HEK293 (cell line): ENCODE data around the gene COPB1.

Experiments used
- ELK4 ChIP-seq: IDR thresholded peaks from 2 replicates; pipeline ENCODE4 v1.6.1; 2011; ENCODE audit warnings: mild to moderate bottlenecking, low read depth, low read length, borderline replicate concordance
- GLIS1 ChIP-seq: fragments of 450-650 bp; formaldehyde crosslinking; IDR thresholded peaks from 2 replicates; pipeline ENCODE4 v1.5.1; 2016; ENCODE audit warnings: missing biosample characterization, missing genetic modification characterization
- KLF10 ChIP-seq: fragments of 450-650 bp; IDR thresholded peaks from 2 replicates; pipeline ENCODE4 v1.5.1; 2018; ENCODE audit warnings: missing biosample characterization, mild to moderate bottlenecking, missing genetic modification characterization
- KLF7 ChIP-seq: fragments of 450-650 bp; formaldehyde crosslinking; IDR thresholded peaks from 2 replicates; pipeline ENCODE4 v1.5.1; 2016; ENCODE audit warnings: missing biosample characterization, missing genetic modification characterization, borderline replicate concordance
- OVOL3 ChIP-seq: fragments of 450-650 bp; formaldehyde crosslinking; IDR thresholded peaks from 2 replicates; pipeline ENCODE4 v1.5.1; 2016; ENCODE audit warnings: missing biosample characterization, missing genetic modification characterization
- PATZ1 ChIP-seq: fragments of 450-650 bp; formaldehyde crosslinking; IDR thresholded peaks from 2 replicates; pipeline ENCODE4 v1.5.1; 2016; ENCODE audit warnings: missing biosample characterization, missing genetic modification characterization
- SP7 ChIP-seq: fragments of 450-650 bp; formaldehyde crosslinking; IDR thresholded peaks from 2 replicates; pipeline ENCODE4 v1.5.1; 2016; ENCODE audit warnings: missing biosample characterization, missing genetic modification characterization
- TRIM28 ChIP-seq: IDR thresholded peaks from 2 replicates; pipeline ENCODE4 v1.6.1; 2011; ENCODE audit warnings: low read length, control low read depth, borderline replicate concordance
- YY1 ChIP-seq: fragments of 450-650 bp; formaldehyde crosslinking; IDR thresholded peaks from 2 replicates; pipeline ENCODE4 v1.5.1; 2018; ENCODE audit warnings: missing biosample characterization, missing genetic modification characterization
- YY2 ChIP-seq: fragments of 450-650 bp; formaldehyde crosslinking; IDR thresholded peaks from 2 replicates; pipeline ENCODE4 v1.5.1; 2016; ENCODE audit warnings: missing biosample characterization, missing genetic modification characterization
- ZEB2 ChIP-seq: fragments of 450-650 bp; formaldehyde crosslinking; IDR thresholded peaks from 2 replicates; pipeline ENCODE4 v1.5.1; 2016; ENCODE audit warnings: missing biosample characterization, missing genetic modification characterization
- ZNF202 ChIP-seq: fragments of 450-650 bp; formaldehyde crosslinking; IDR thresholded peaks from 2 replicates; pipeline ENCODE4 v1.5.1; 2016; ENCODE audit warnings: missing biosample characterization, missing genetic modification characterization, borderline replicate concordance
- ZNF221 ChIP-seq: fragments of 450-650 bp; formaldehyde crosslinking; IDR thresholded peaks from 2 replicates; pipeline ENCODE4 v1.5.1; 2017; ENCODE audit warnings: missing biosample characterization, missing genetic modification characterization, borderline replicate concordance
- ZNF239 ChIP-seq: fragments of 450-650 bp; formaldehyde crosslinking; IDR thresholded peaks from 2 replicates; pipeline ENCODE4 v1.5.1; 2016; ENCODE audit warnings: missing biosample characterization, missing genetic modification characterization
- ZNF341 ChIP-seq: fragments of 450-650 bp; formaldehyde crosslinking; IDR thresholded peaks from 2 replicates; pipeline ENCODE4; 2016; ENCODE audit warnings: low read depth, missing biosample characterization, missing genetic modification characterization
- ZNF354C ChIP-seq: fragments of 450-650 bp; formaldehyde crosslinking; IDR thresholded peaks from 2 replicates; pipeline ENCODE4 v1.5.1; 2016; ENCODE audit warnings: missing biosample characterization, missing genetic modification characterization, low read depth, borderline replicate concordance
- ZNF48 ChIP-seq: fragments of 450-650 bp; formaldehyde crosslinking; IDR thresholded peaks from 2 replicates; pipeline ENCODE4 v1.5.1; 2016; ENCODE audit warnings: missing biosample characterization, missing genetic modification characterization
- ZNF596 ChIP-seq: fragments of 450-650 bp; IDR thresholded peaks from 2 replicates; pipeline ENCODE4 v1.5.0; 2018; ENCODE audit warnings: missing biosample characterization, mild to moderate bottlenecking, missing genetic modification characterization, moderate library complexity
- ZNF768 ChIP-seq: fragments of 450-650 bp; formaldehyde crosslinking; IDR thresholded peaks from 2 replicates; pipeline ENCODE4 v1.5.1; 2018; ENCODE audit warnings: missing biosample characterization, mild to moderate bottlenecking, missing genetic modification characterization
- ZSCAN16 ChIP-seq: fragments of 450-650 bp; formaldehyde crosslinking; IDR thresholded peaks from 2 replicates; pipeline ENCODE4 v1.5.1; 2016; ENCODE audit warnings: missing biosample characterization, missing genetic modification characterization
- TF ChIP-seq, protein P1 (sequence below): fragments of 450-650 bp; formaldehyde crosslinking; conservative IDR thresholded peaks from 2 replicates; pipeline ENCODE4 v1.5.1; 2016; ENCODE audit warnings: low read depth, missing biosample characterization, missing genetic modification characterization
- TF ChIP-seq, protein P2 (sequence below): fragments of 450-650 bp; formaldehyde crosslinking; IDR thresholded peaks from 2 replicates; pipeline ENCODE4 v1.5.1; 2016; ENCODE audit warnings: missing biosample characterization, missing genetic modification characterization
- TF ChIP-seq, protein P3 (sequence below): fragments of 450-650 bp; formaldehyde crosslinking; IDR thresholded peaks from 2 replicates; pipeline ENCODE4 v1.5.1; 2017; ENCODE audit warnings: missing biosample characterization, missing genetic modification characterization
- TF ChIP-seq, protein P4 (sequence below): fragments of 450-650 bp; formaldehyde crosslinking; IDR thresholded peaks from 2 replicates; pipeline ENCODE4 v1.5.1; 2016; ENCODE audit warnings: missing biosample characterization, missing genetic modification characterization

Gene COPB1

DNA sequence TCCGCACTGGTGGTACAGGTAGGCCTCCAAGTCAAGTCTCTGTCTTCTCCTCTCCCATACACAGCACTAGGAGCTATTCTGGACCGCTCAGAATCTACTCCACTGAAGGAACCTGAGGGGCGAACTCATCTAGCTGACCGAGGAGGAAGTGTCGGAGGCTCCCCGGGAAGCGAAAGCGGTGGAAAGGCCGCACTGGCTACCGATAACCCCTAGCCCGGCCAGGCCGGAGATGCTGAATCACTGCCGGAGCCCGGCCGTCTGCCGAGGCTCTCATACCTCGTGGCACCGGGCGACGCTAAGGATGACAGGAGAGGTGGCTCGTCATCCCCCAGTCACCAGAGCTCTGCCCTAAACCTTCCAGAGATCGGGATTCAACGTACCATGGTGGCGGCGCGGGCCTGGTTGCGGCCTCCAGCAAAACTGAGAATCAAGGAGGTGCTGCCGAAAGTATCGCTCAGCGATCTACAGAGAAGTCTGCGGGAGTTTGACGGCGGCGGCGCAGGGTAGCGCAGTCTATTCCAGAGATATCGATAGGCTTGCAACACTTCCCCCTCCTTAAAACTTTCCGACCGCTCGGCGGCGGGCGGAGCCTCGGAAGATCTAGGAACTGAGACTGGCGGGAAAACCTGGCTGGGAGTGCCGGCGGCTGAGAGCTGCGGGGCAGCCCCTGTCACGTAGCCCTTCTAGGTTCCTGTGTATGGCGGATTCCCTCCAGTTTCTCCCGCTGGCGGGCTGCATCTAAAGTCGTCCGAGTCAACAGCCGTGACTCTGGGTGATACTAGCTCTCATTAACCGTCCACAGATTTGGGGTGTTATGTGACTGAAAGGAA is 20.5 kb upstream of the COPB1 start, which contains the start of gene PSMA1 (continued):
- TF ChIP-seq, protein P1, sequence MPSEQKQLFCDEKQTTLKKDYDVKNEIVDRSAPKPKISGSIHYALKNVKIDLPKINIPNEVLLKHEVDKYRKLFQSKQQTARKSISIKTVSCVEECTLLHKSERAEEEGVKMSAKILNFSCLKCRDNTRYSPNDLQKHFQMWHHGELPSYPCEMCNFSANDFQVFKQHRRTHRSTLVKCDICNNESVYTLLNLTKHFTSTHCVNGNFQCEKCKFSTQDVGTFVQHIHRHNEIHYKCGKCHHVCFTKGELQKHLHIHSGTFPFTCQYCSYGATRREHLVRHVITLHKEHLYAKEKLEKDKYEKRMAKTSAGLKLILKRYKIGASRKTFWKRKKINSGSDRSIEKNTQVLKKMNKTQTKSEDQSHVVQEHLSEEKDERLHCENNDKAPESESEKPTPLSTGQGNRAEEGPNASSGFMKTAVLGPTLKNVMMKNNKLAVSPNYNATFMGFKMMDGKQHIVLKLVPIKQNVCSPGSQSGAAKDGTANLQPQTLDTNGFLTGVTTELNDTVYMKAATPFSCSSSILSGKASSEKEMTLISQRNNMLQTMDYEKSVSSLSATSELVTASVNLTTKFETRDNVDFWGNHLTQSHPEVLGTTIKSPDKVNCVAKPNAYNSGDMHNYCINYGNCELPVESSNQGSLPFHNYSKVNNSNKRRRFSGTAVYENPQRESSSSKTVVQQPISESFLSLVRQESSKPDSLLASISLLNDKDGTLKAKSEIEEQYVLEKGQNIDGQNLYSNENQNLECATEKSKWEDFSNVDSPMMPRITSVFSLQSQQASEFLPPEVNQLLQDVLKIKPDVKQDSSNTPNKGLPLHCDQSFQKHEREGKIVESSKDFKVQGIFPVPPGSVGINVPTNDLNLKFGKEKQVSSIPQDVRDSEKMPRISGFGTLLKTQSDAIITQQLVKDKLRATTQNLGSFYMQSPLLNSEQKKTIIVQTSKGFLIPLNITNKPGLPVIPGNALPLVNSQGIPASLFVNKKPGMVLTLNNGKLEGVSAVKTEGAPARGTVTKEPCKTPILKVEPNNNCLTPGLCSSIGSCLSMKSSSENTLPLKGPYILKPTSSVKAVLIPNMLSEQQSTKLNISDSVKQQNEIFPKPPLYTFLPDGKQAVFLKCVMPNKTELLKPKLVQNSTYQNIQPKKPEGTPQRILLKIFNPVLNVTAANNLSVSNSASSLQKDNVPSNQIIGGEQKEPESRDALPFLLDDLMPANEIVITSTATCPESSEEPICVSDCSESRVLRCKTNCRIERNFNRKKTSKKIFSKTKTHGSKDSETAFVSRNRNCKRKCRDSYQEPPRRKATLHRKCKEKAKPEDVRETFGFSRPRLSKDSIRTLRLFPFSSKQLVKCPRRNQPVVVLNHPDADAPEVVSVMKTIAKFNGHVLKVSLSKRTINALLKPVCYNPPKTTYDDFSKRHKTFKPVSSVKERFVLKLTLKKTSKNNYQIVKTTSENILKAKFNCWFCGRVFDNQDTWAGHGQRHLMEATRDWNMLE (tag by site-specific recombination): 0 out of 2 replicates have a peak, but pooled peaks have one; percentile 58
- TF ChIP-seq ZNF768 (no peak), PATZ1 (tag by site-specific recombination) (peak; percentile 26), ZNF239 (tag by site-specific recombination) (no peak), ZNF341 (tag by site-specific recombination) (peak; percentile 92), ZEB2 (tag by site-specific recombination) (peak; percentile 48; the same call in 1 of the 2 replicates), ZNF202 (tag by site-specific recombination) (no peak), ZNF596 (tag by site-specific recombination) (no peak), ZNF354C (tag by site-specific recombination) (no peak), ZNF221 (tag by site-specific recombination) (no peak), SP7 (peak; percentile 24; the same call in 1 of the 2 replicates), KLF7 (tag by site-specific recombination) (no peak), ZNF48 (tag by site-specific recombination) (no peak), YY1 (peak; percentile 30), GLIS1 (no peak; the same call in 1 of the 2 replicates), TRIM28 (no peak; the same call in 1 of the 2 replicates), ELK4 (no peak), KLF10 (0 out of 2 replicates have a peak, but pooled peaks have one; percentile 17), OVOL3 (tag by site-specific recombination) (0 out of 2 replicates have a peak, but pooled peaks have one; percentile 29), ZSCAN16 (tag by site-specific recombination) (no peak), YY2 (tag by site-specific recombination) (no peak)
- TF ChIP-seq, protein P2, sequence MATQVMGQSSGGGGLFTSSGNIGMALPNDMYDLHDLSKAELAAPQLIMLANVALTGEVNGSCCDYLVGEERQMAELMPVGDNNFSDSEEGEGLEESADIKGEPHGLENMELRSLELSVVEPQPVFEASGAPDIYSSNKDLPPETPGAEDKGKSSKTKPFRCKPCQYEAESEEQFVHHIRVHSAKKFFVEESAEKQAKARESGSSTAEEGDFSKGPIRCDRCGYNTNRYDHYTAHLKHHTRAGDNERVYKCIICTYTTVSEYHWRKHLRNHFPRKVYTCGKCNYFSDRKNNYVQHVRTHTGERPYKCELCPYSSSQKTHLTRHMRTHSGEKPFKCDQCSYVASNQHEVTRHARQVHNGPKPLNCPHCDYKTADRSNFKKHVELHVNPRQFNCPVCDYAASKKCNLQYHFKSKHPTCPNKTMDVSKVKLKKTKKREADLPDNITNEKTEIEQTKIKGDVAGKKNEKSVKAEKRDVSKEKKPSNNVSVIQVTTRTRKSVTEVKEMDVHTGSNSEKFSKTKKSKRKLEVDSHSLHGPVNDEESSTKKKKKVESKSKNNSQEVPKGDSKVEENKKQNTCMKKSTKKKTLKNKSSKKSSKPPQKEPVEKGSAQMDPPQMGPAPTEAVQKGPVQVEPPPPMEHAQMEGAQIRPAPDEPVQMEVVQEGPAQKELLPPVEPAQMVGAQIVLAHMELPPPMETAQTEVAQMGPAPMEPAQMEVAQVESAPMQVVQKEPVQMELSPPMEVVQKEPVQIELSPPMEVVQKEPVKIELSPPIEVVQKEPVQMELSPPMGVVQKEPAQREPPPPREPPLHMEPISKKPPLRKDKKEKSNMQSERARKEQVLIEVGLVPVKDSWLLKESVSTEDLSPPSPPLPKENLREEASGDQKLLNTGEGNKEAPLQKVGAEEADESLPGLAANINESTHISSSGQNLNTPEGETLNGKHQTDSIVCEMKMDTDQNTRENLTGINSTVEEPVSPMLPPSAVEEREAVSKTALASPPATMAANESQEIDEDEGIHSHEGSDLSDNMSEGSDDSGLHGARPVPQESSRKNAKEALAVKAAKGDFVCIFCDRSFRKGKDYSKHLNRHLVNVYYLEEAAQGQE (tag by site-specific recombination): peak; percentile 46; the same call in 1 of the 2 replicates
- TF ChIP-seq, protein P3, sequence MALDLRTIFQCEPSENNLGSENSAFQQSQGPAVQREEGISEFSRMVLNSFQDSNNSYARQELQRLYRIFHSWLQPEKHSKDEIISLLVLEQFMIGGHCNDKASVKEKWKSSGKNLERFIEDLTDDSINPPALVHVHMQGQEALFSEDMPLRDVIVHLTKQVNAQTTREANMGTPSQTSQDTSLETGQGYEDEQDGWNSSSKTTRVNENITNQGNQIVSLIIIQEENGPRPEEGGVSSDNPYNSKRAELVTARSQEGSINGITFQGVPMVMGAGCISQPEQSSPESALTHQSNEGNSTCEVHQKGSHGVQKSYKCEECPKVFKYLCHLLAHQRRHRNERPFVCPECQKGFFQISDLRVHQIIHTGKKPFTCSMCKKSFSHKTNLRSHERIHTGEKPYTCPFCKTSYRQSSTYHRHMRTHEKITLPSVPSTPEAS (tag by site-specific recombination): no peak
- TF ChIP-seq, protein P4, sequence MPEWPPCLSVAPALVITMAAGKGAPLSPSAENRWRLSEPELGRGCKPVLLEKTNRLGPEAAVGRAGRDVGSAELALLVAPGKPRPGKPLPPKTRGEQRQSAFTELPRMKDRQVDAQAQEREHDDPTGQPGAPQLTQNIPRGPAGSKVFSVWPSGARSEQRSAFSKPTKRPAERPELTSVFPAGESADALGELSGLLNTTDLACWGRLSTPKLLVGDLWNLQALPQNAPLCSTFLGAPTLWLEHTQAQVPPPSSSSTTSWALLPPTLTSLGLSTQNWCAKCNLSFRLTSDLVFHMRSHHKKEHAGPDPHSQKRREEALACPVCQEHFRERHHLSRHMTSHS: no peak
